A549 (cell line): ENCODE data around the gene PFN1. TPM values are rescaled to one million over a fixed set of nuclear protein-coding genes. Genes with fewer than 3 reads are reported as not detected.

ENCODE experiments used
- ATAC-seq, 2 experiments: fragments of 200-7000 bp in 1 of 2; fragments of >200 bp in 1 of 2; cut with Nextera tagmentation in 1 of 2; cut with Tn5 transposase in 1 of 2; 3 replicates each; pipeline versions ENCODE4 v1.8.0 to v1.9.1; 2018 to 2020; ENCODE audit warnings: mild to moderate bottlenecking in 1 of 2, moderate library complexity in 1 of 2
- CTCF ChIA-PET: fragments of 300-600 bp; sonication (Branson Sonifier 250); formaldehyde crosslinking; extraction: SDS; loops from one replicate; lab custom pipeline; 2021; ENCODE audit warnings: antibody characterized with exemption, inconsistent platforms; lab: Yijun Ruan, JAX
- POLR2A ChIA-PET: fragments of 350-600 bp; formaldehyde crosslinking; extraction: SDS; loops from one replicate; lab custom pipeline; 2021; ENCODE audit warnings: antibody characterized with exemption, inconsistent platforms; lab: Yijun Ruan, JAX
- DNase-seq, 2 experiments: peaks; one replicate each; pipeline versions ENCODE4 v3.0.0 to v3.0.0-alpha.2; 2011 to 2016; ENCODE audit warnings: low read depth in 1 of 2, low spot score in 1 of 2
- FAIRE-seq: peaks from 2 replicates; lab custom pipeline; 2011; peaks lifted over from hg19 to GRCh38; lab: Jason Lieb, UNC
- H3K27ac ChIP-seq, 2 experiments: fragments of >200 bp; sonication (Bioruptor Twin); formaldehyde crosslinking; 3 replicates each; pipeline ENCODE4 v1.5.1; 2016 to 2017
- H3K4me1 ChIP-seq: fragments of >200 bp; sonication (Bioruptor Twin); formaldehyde crosslinking; 3 replicates; pipeline ENCODE4 v1.6.1; 2016
- H3K4me2 ChIP-seq: fragments of >200 bp; sonication (Bioruptor Twin); formaldehyde crosslinking; 3 replicates; pipeline ENCODE4 v1.6.1; 2016
- H3K4me3 ChIP-seq: fragments of >200 bp; sonication (Bioruptor Twin); formaldehyde crosslinking; 3 replicates; pipeline ENCODE4 v1.5.1; 2016
- H3K9me3 ChIP-seq: fragments of >200 bp; sonication (Bioruptor Twin); formaldehyde crosslinking; 3 replicates; pipeline ENCODE4 v1.6.1; 2016
- ATOH8 ChIP-seq: fragments of 250-450 bp; sonication (Bioruptor Pico); IDR thresholded peaks from 2 replicates; pipeline ENCODE4 v1.5.0; 2020; ENCODE audit warnings: low read depth, mild to moderate bottlenecking, moderate library complexity
- CBX8 ChIP-seq: fragments of 200-600 bp; sonication (generic); IDR thresholded peaks from 2 replicates; pipeline ENCODE4 v1.6.1; 2016
- CEBPB ChIP-seq, 2 experiments: fragments of >200 bp in 1 of 2; sonication (Bioruptor Twin) in 1 of 2; formaldehyde crosslinking in 1 of 2; IDR thresholded peaks; 2 replicates each; pipeline ENCODE4 v1.6.1; 2012 to 2016
- CHD2 ChIP-seq: fragments of 150-350 bp; IDR thresholded peaks from 2 replicates; pipeline ENCODE4 v1.6.1; 2014; ENCODE audit warnings: low read length; ENCODE audit not compliant: partially characterized antibody
- CHD4 ChIP-seq: fragments of 200-600 bp; sonication (generic); IDR thresholded peaks from 2 replicates; pipeline ENCODE4 v1.6.1; 2016; ENCODE audit warnings: antibody characterized with exemption, mild to moderate bottlenecking, borderline replicate concordance
- E2F6 ChIP-seq: IDR thresholded peaks from 2 replicates; pipeline ENCODE4 v1.6.1; 2012; ENCODE audit warnings: low read depth, borderline replicate concordance
- EHMT2 ChIP-seq: fragments of 200-600 bp; sonication (generic); IDR thresholded peaks from 2 replicates; pipeline ENCODE4 v1.6.1; 2016; ENCODE audit warnings: antibody characterized with exemption, low read depth, mild to moderate bottlenecking, moderate library complexity
- FOSB ChIP-seq: fragments of 250-450 bp; sonication (Bioruptor Pico); IDR thresholded peaks from 2 replicates; pipeline ENCODE4 v1.5.0; 2020; ENCODE audit warnings: mild to moderate bottlenecking, moderate library complexity
- FOSL2 ChIP-seq, 2 experiments: fragments of 450-650 bp in 1 of 2; fragments of >200 bp in 1 of 2; sonication (Bioruptor Twin) in 1 of 2; formaldehyde crosslinking; IDR thresholded peaks; 2 replicates each; pipeline versions ENCODE4 v1.5.0 to v1.6.1; 2016 to 2020; ENCODE audit warnings: mild to moderate bottlenecking in 1 of 2, moderate library complexity in 1 of 2
- GATA3 ChIP-seq: IDR thresholded peaks from 2 replicates; pipeline ENCODE4 v1.6.1; 2012; ENCODE audit warnings: borderline replicate concordance
- HEYL ChIP-seq: fragments of 250-450 bp; sonication (Bioruptor Pico); IDR thresholded peaks from 2 replicates; pipeline ENCODE4 v1.8.0; 2021; ENCODE audit warnings: mild to moderate bottlenecking, moderate library complexity
- JUNB ChIP-seq: fragments of >200 bp; sonication (Bioruptor Twin); formaldehyde crosslinking; IDR thresholded peaks from 2 replicates; pipeline ENCODE4 v1.6.1; 2016
- KDM1A ChIP-seq: fragments of 200-600 bp; sonication (generic); IDR thresholded peaks from 2 replicates; pipeline ENCODE4 v1.6.1; 2016; ENCODE audit warnings: low read depth, mild to moderate bottlenecking
- KDM5A ChIP-seq: fragments of 200-600 bp; sonication (generic); IDR thresholded peaks from 2 replicates; pipeline ENCODE4 v1.6.1; 2016; ENCODE audit warnings: antibody characterized with exemption, mild to moderate bottlenecking
- MAFK ChIP-seq: fragments of 450-650 bp; IDR thresholded peaks from 2 replicates; pipeline ENCODE4 v1.6.1; 2014; ENCODE audit not compliant: partially characterized antibody
- MAZ ChIP-seq: fragments of 150-350 bp; IDR thresholded peaks from 2 replicates; pipeline ENCODE4 v1.6.1; 2014; ENCODE audit warnings: antibody characterized with exemption, low read depth, low read length, borderline replicate concordance
- MYC ChIP-seq: IDR thresholded peaks from 2 replicates; pipeline ENCODE4 v1.6.1; 2012; ENCODE audit warnings: mild to moderate bottlenecking, inconsistent platforms, low read length, improper control_type of control experiment, borderline replicate concordance
- NFE2L2 ChIP-seq: fragments of 150-350 bp; conservative IDR thresholded peaks from 2 replicates; pipeline ENCODE4 v1.6.1; 2014; ENCODE audit warnings: low read length
- PHF8 ChIP-seq: fragments of 200-600 bp; sonication (generic); IDR thresholded peaks from 2 replicates; pipeline ENCODE4 v1.6.1; 2016; ENCODE audit warnings: low read depth, mild to moderate bottlenecking, antibody characterized with exemption, moderate library complexity, borderline replicate concordance
- RARB ChIP-seq: fragments of 250-450 bp; sonication (Bioruptor Pico); IDR thresholded peaks from 2 replicates; pipeline ENCODE4 v1.8.0; 2021; ENCODE audit warnings: mild to moderate bottlenecking, moderate library complexity
- RCOR1 ChIP-seq: fragments of 150-350 bp; IDR thresholded peaks from 2 replicates; pipeline ENCODE4 v1.6.1; 2014; ENCODE audit warnings: antibody characterized with exemption, low read length, low read depth
- SREBF2 ChIP-seq: fragments of 450-650 bp; IDR thresholded peaks from 2 replicates; pipeline ENCODE4 v1.6.1; 2014; ENCODE audit warnings: mild to moderate bottlenecking, moderate library complexity
- TP53 ChIP-seq: fragments of 250-450 bp; sonication (Bioruptor Pico); IDR thresholded peaks from 2 replicates; pipeline ENCODE4 v1.5.0; 2021; ENCODE audit warnings: mild to moderate bottlenecking, moderate library complexity
- ZNF302 ChIP-seq: fragments of 250-450 bp; sonication (Bioruptor Pico); IDR thresholded peaks from 2 replicates; pipeline ENCODE4 v1.9.0; 2021; ENCODE audit warnings: inconsistent platforms, mild to moderate bottlenecking, moderate library complexity
- ZSCAN20 ChIP-seq: fragments of 250-450 bp; sonication (Bioruptor Pico); IDR thresholded peaks from 2 replicates; pipeline ENCODE4 v1.8.0; 2022; ENCODE audit warnings: mild to moderate bottlenecking, moderate library complexity
- WGBS: methylation state at CpG from one replicate; pipeline ENCODE4 v1.1.6; 2017; ENCODE audit errors: missing lambda C conversion rate; 5-methylcytosine and 5-hydroxymethylcytosine counted together
- polyA plus RNA-seq, 4 experiments: library from polyadenylated mRNA; depleted of rRNA in 3 of 4; stranded (reverse); fragments of >200 nt; fragmentation: RNase III in 1 of 4; extraction: RNeasy Plus Mini Kit Qiagen cat#74134 plus additional on column Dnase treatment in 1 of 4; gene quantifications; 2 replicates in 3 of 4; 3 replicates in 1 of 4; pipeline ENCODE4 v1.2.3, GENCODE V29; 2011 to 2017
- TF ChIP-seq, protein P1 (sequence below): fragments of >200 bp; sonication (Bioruptor Twin); formaldehyde crosslinking; IDR thresholded peaks from 2 replicates; pipeline ENCODE4 v1.6.1; 2016
- TF ChIP-seq, protein P2 (sequence below): fragments of >200 bp; sonication (Bioruptor Twin); formaldehyde crosslinking; IDR thresholded peaks from 3 replicates; pipeline ENCODE4 v1.6.1; 2016
- TF ChIP-seq, protein P3 (sequence below): IDR thresholded peaks from 2 replicates; pipeline ENCODE4 v1.6.1; 2012
- TF ChIP-seq, protein P4 (sequence below): fragments of 200-600 bp; sonication (generic); IDR thresholded peaks from 2 replicates; pipeline ENCODE4 v1.6.1; 2016; ENCODE audit warnings: antibody characterized with exemption, mild to moderate bottlenecking, moderate library complexity

The PFN1 gene
- polyA plus RNA-seq, 2 of the 4 experiments (the other 2 are of a cell fraction): 1,732 to 3,230 TPM

- TF ChIP-seq FOSL2 (IDR thresholded peaks at IDR 0.05) (no peak; the same call in 1 of the 2 replicates), FOSL2 (CRISPR knock-in tag; IDR thresholded peaks at IDR 0.05) (peak; percentile 51; the same call in 1 of the 2 replicates), ATOH8 (CRISPR knock-in tag) (no peak), GATA3 (no peak), FOSB (CRISPR knock-in tag) (no peak), JUNB (no peak)
- TF ChIP-seq, protein P1, sequence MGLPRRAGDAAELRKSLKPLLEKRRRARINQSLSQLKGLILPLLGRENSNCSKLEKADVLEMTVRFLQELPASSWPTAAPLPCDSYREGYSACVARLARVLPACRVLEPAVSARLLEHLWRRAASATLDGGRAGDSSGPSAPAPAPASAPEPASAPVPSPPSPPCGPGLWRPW: no peak
- TF ChIP-seq, all 56 proteins: peak for 5
These were observed 596 bp upstream of the PFN1 start (continued) for GRCh38 chr17:4948931-4949320.

DNA sequence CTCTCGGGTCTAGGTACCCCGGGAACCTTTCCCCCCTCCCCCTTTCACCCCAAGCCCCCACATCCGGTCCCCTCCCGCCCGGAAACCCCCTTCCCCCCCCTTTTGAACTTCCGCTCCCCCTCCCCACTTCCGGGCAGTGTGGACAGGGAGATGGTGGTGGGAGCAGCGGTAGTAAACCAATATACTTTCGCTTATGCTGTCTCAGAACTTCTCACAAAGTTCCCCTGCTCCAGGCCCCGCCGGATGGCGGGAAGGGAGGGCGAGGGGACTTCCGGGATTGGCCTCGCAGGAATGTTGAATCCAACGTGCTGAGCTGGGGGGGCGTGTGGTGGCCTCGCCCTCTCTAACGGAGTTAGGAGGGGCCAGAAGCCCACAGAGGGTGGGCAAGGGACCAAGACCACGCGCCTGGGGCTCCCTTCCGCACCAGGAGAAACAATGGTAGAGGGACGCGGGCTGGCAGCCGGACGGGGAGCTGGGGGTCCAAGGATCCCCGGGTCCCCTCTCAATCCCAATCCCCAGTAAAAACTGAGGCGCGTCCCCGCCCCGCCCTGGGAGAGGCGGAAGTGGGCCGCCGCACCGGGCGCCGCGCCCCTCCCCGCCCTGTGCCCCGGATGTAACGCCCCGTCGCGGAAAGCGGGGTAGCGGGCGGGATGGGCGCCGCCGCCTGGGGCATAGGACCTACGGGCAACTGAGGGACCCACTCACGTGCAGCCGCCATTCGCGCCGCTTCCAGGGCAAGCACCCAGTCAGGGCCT, 742 bp downstream of the PFN1 start:
- Histone ChIP-seq H3K9me3 (no peaks in the 10 kb centered on the region), H3K27ac (peak overlapping the region; percentile 99), H3K4me1 (peaks cover 57% of the 10 kb centered on the region), H3K4me2 (peak overlapping the region; percentile 99), H3K4me3 (peak overlapping the region; percentile 98)
- 1% methylated on average over 34 of the region's 56 CpGs for WGBS
- DNase-seq (peak; percentile 64 to 76), ATAC-seq (peak in 1 of 2 experiments; percentile 32; a peak in 3 of 6 replicates), FAIRE-seq (no peak)
- POLR2A ChIA-PET: interaction anchor here (0.9 to 5.3 kb wide), 5 partner anchors 8 to 158 kb away, joined by 3 to 68 read pairs (median 7); partner anchors contain the start of genes RNF167, SLC25A11 and SPAG7
- CTCF ChIA-PET: interaction anchor here (1.0 to 1.9 kb wide), 4 partner anchors 20 to 49 kb away, joined by 3 to 7 read pairs (median 4); partner anchors contain the start of genes CAMTA2, INCA1 and SPAG7
- TF ChIP-seq MYC (no peak), EHMT2 (no peak), E2F6 (peak; percentile 92), CEBPB (IDR thresholded peaks at IDR 0.05) (no peak), ZNF302 (CRISPR knock-in tag) (no peak), SREBF2 (no peak), RARB (0 out of 2 replicates have a peak, but pooled peaks have one; percentile 13), HEYL (no peak), NFE2L2 (no peak), ATOH8 (CRISPR knock-in tag) (0 out of 2 replicates have a peak, but pooled peaks have one; percentile 65), RCOR1 (no peak), JUNB (no peak), ZSCAN20 (CRISPR knock-in tag) (no peak), KDM1A (no peak), MAZ (peak; percentile 10; the same call in 1 of the 2 replicates), TP53 (CRISPR knock-in tag) (peak; percentile 88), CHD4 (no peak), KDM5A (no peak), FOSL2 (IDR thresholded peaks at IDR 0.05) (no peak), FOSL2 (CRISPR knock-in tag; IDR thresholded peaks at IDR 0.05) (no peak), CHD2 (no peak), PHF8 (no peak; the same call in 1 of the 2 replicates), CBX8 (no peak), MAFK (no peak)
- TF ChIP-seq, protein P2, sequence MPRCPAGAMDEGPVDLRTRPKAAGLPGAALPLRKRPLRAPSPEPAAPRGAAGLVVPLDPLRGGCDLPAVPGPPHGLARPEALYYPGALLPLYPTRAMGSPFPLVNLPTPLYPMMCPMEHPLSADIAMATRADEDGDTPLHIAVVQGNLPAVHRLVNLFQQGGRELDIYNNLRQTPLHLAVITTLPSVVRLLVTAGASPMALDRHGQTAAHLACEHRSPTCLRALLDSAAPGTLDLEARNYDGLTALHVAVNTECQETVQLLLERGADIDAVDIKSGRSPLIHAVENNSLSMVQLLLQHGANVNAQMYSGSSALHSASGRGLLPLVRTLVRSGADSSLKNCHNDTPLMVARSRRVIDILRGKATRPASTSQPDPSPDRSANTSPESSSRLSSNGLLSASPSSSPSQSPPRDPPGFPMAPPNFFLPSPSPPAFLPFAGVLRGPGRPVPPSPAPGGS: peak; percentile 27; the same call in 1 of the 3 replicates
- TF ChIP-seq, protein P3, sequence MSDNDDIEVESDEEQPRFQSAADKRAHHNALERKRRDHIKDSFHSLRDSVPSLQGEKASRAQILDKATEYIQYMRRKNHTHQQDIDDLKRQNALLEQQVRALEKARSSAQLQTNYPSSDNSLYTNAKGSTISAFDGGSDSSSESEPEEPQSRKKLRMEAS: peak; percentile 94
- TF ChIP-seq, protein P4, sequence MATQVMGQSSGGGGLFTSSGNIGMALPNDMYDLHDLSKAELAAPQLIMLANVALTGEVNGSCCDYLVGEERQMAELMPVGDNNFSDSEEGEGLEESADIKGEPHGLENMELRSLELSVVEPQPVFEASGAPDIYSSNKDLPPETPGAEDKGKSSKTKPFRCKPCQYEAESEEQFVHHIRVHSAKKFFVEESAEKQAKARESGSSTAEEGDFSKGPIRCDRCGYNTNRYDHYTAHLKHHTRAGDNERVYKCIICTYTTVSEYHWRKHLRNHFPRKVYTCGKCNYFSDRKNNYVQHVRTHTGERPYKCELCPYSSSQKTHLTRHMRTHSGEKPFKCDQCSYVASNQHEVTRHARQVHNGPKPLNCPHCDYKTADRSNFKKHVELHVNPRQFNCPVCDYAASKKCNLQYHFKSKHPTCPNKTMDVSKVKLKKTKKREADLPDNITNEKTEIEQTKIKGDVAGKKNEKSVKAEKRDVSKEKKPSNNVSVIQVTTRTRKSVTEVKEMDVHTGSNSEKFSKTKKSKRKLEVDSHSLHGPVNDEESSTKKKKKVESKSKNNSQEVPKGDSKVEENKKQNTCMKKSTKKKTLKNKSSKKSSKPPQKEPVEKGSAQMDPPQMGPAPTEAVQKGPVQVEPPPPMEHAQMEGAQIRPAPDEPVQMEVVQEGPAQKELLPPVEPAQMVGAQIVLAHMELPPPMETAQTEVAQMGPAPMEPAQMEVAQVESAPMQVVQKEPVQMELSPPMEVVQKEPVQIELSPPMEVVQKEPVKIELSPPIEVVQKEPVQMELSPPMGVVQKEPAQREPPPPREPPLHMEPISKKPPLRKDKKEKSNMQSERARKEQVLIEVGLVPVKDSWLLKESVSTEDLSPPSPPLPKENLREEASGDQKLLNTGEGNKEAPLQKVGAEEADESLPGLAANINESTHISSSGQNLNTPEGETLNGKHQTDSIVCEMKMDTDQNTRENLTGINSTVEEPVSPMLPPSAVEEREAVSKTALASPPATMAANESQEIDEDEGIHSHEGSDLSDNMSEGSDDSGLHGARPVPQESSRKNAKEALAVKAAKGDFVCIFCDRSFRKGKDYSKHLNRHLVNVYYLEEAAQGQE: no peak
